GM12878 (cell line): Measurements from ENCODE around the gene CAMK2D. TPM values are rescaled to one million over a fixed set of nuclear protein-coding genes. Genes with fewer than 3 reads are reported as not detected.

Source experiments
- ATAC-seq: fragments of 200-7000 bp; cut with Tn5 transposase; 3 replicates; pipeline ENCODE4 v1.9.1; 2020; ENCODE audit warnings: mild to moderate bottlenecking, moderate library complexity
- BruUV-seq: library from RNA; stranded (reverse); fragments of 400-500 nt; replicated peaks from 2 replicates; lab custom pipeline; 2021; lab: Mats Ljungman, UMichigan
- CTCF ChIA-PET: fragments of 300-600 bp; sonication (Branson Sonifier 250); formaldehyde crosslinking; extraction: SDS; loops from one replicate; lab custom pipeline; 2021; ENCODE audit warnings: inconsistent platforms; lab: Yijun Ruan, JAX
- POLR2A ChIA-PET: fragments of 350-600 bp; formaldehyde crosslinking; extraction: SDS; loops from one replicate; lab custom pipeline; 2021; ENCODE audit warnings: inconsistent platforms; lab: Charles Lee
- RAD21 ChIA-PET: fragments of 300-600 bp; sonication (Branson Sonifier 250); formaldehyde crosslinking; loops from one replicate; lab custom pipeline; 2023; ENCODE audit warnings: antibody characterized with exemption; ENCODE audit not compliant: unreplicated experiment; lab: Charles Lee
- SMC1A ChIA-PET: fragments of 300-600 bp; sonication (Branson Sonifier 250); formaldehyde crosslinking; loops from one replicate; lab custom pipeline; 2023; ENCODE audit not compliant: unreplicated experiment, uncharacterized antibody; lab: Charles Lee
- DNase-seq: peaks from one replicate; pipeline ENCODE4 v3.0.0-alpha.2; 2011; ENCODE audit warnings: low read depth, low spot score
- FAIRE-seq: peaks from 3 replicates; lab custom pipeline; 2011; peaks lifted over from hg19 to GRCh38; lab: Jason Lieb, UNC
- H2AFZ ChIP-seq: 2 replicates; pipeline ENCODE4 v1.6.0; 2011; ENCODE audit warnings: low read depth, low read length, control low read depth; ENCODE audit not compliant: control insufficient read depth
- H3K27ac ChIP-seq: 2 replicates; pipeline ENCODE4 v1.5.1; 2011; ENCODE audit warnings: control low read depth; ENCODE audit not compliant: control insufficient read depth, insufficient read depth
- H3K27me3 ChIP-seq, 2 experiments: replicated peaks in 1 of 2; 2 replicates each; pipeline versions ENCODE4 v1.6.0 to v1.6.1; 2011; ENCODE audit warnings: low read length in 1 of 2; ENCODE audit not compliant: control insufficient read depth in 2 of 2, insufficient read depth in 2 of 2
- H3K36me3 ChIP-seq, 2 experiments: 2 replicates each; pipeline ENCODE4 v1.5.1; 2011; ENCODE audit warnings: low read length in 1 of 2; ENCODE audit not compliant: control insufficient read depth in 2 of 2, insufficient read depth in 2 of 2
- H3K4me1 ChIP-seq: 2 replicates; pipeline ENCODE4 v1.6.1; 2011; ENCODE audit warnings: mild to moderate bottlenecking, low read length, moderate library complexity, mixed read lengths; ENCODE audit not compliant: control insufficient read depth, insufficient read depth
- H3K4me2 ChIP-seq: 2 replicates; pipeline ENCODE4 v1.6.0; 2011; ENCODE audit warnings: control low read depth; ENCODE audit not compliant: control insufficient read depth, insufficient read depth
- H3K4me3 ChIP-seq: fragments of 200-600 bp; sonication (generic); 2 replicates; pipeline ENCODE4 v1.5.1; 2016
- H3K79me2 ChIP-seq: 2 replicates; pipeline ENCODE4 v1.6.0; 2011; ENCODE audit warnings: low read length; ENCODE audit not compliant: control insufficient read depth, insufficient read depth
- H3K9ac ChIP-seq: 2 replicates; pipeline ENCODE4 v1.8.0; 2011; ENCODE audit warnings: low read length, control low read depth, mixed read lengths; ENCODE audit not compliant: control insufficient read depth, insufficient read depth
- H3K9me3 ChIP-seq: replicated peaks from 3 replicates; pipeline ENCODE4 v1.5.1; 2011; ENCODE audit warnings: mild to moderate bottlenecking, low read length; ENCODE audit not compliant: control insufficient read depth, insufficient read depth
- H4K20me1 ChIP-seq: 2 replicates; pipeline ENCODE4 v1.6.0; 2011; ENCODE audit not compliant: control insufficient read depth, insufficient read depth
- BHLHE40 ChIP-seq, 2 experiments: fragments of 450-650 bp in 1 of 2; IDR thresholded peaks; 2 replicates each; pipeline ENCODE4 v1.6.1; 2011 to 2017; ENCODE audit warnings: low read depth in 2 of 2, borderline replicate concordance in 1 of 2, improper control_type of control experiment in 1 of 2, low read length in 1 of 2, mild to moderate bottlenecking in 1 of 2
- E4F1 ChIP-seq: fragments of 450-650 bp; IDR thresholded peaks from 2 replicates; pipeline ENCODE4 v1.6.1; 2018; ENCODE audit warnings: borderline replicate concordance, mild to moderate bottlenecking; ENCODE audit not compliant: partially characterized antibody
- EED ChIP-seq: sonication (generic); IDR thresholded peaks from 2 replicates; pipeline ENCODE4 v1.6.1; 2016; ENCODE audit warnings: antibody characterized with exemption, low read depth
- HDGF ChIP-seq: fragments of 450-650 bp; IDR thresholded peaks from 2 replicates; pipeline ENCODE4 v1.6.1; 2016; ENCODE audit warnings: antibody characterized with exemption
- HSF1 ChIP-seq: fragments of 150-350 bp; IDR thresholded peaks from 2 replicates; pipeline ENCODE4 v1.6.1; 2014; ENCODE audit warnings: mild to moderate bottlenecking, low read depth, low read length
- IRF3 ChIP-seq: fragments of 450-650 bp; IDR thresholded peaks from 2 replicates; pipeline ENCODE4 v1.6.1; 2014; ENCODE audit warnings: mild to moderate bottlenecking
- IRF5 ChIP-seq: fragments of 450-650 bp; IDR thresholded peaks from 2 replicates; pipeline ENCODE4 v1.6.1; 2017; ENCODE audit warnings: borderline replicate concordance
- MEF2A ChIP-seq: IDR thresholded peaks from 2 replicates; pipeline ENCODE4 v1.6.1; 2011; ENCODE audit warnings: low read depth, mild to moderate bottlenecking, low read length, moderate library complexity; ENCODE audit not compliant: insufficient read depth
- NR2C1 ChIP-seq: fragments of 450-650 bp; IDR thresholded peaks from 2 replicates; pipeline ENCODE4 v1.6.1; 2017; ENCODE audit warnings: antibody characterized with exemption, mild to moderate bottlenecking, moderate library complexity
- RB1 ChIP-seq: fragments of 450-650 bp; formaldehyde crosslinking; IDR thresholded peaks from 2 replicates; pipeline ENCODE4 v1.6.1; 2017; ENCODE audit warnings: mild to moderate bottlenecking, borderline replicate concordance
- SRF ChIP-seq, 2 experiments: IDR thresholded peaks; 2 replicates each; pipeline ENCODE4 v1.6.1; 2011; ENCODE audit warnings: low read depth in 2 of 2, low read length in 2 of 2, mild to moderate bottlenecking in 1 of 2, moderate library complexity in 1 of 2
- TBL1XR1 ChIP-seq: IDR thresholded peaks from 2 replicates; pipeline ENCODE4 v1.6.1; 2012; ENCODE audit warnings: low read depth, low read length, improper control_type of control experiment
- TCF7 ChIP-seq: IDR thresholded peaks from 2 replicates; pipeline ENCODE4 v1.6.1; 2014; ENCODE audit warnings: antibody characterized with exemption, borderline replicate concordance
- USF1 ChIP-seq: IDR thresholded peaks from 2 replicates; pipeline ENCODE4 v1.6.1; 2011; ENCODE audit warnings: borderline replicate concordance, low read depth, mild to moderate bottlenecking, moderate library complexity, mixed read lengths, low read length; ENCODE audit not compliant: insufficient read depth; ENCODE audit errors: extremely low read length
- WRNIP1 ChIP-seq: IDR thresholded peaks from 2 replicates; pipeline ENCODE4 v1.6.1; 2011; ENCODE audit warnings: low read depth, low read length, improper control_type of control experiment, borderline replicate concordance
- in situ Hi-C: fragments of 300-500 bp; cut with MboI; formaldehyde crosslinking; loops from 9 replicates; pipeline ENCODE4 v1.14.3; 2018; ENCODE audit warnings: mixed read lengths
- intact Hi-C: fragments of 100-400 bp; cut with micrococcal nuclease; formaldehyde crosslinking; loops from one replicate; pipeline ENCODE4 v1.14.2; 2022; ENCODE audit not compliant: unreplicated experiment
- polyA plus RNA-seq, 11 experiments: library from polyadenylated mRNA; depleted of rRNA in 4 of 11; unstranded in 6 of 11; stranded (reverse) in 5 of 11; fragments of >200 nt; fragmentation: Nextera tagmentation in 4 of 11; fragmentation: Illumina TruSeq in 1 of 11; extraction: Ambion mirVana in 4 of 11; extraction: Trizol in 1 of 11; gene quantifications; 1 replicate in 1 of 11; 2 replicates in 10 of 11; pipeline versions ENCODE4 v1.2.1 to v1.2.3, GENCODE V29; 2011 to 2016; ENCODE audit warnings: inconsistent platforms in 2 of 11, missing spikeins in 2 of 11, low read depth in 1 of 11
- total RNA-seq, 4 experiments: library from RNA; depleted of rRNA in 3 of 4; stranded (reverse); fragments of >200 nt in 3 of 4; fragmentation: Illumina TruSeq in 1 of 4; extraction: Trizol in 1 of 4; gene quantifications; 2 replicates each; pipeline versions ENCODE4 v1.2.1 to v1.2.3, GENCODE V29; 2013 to 2021

The CAMK2D gene
- total and polyA plus RNA-seq, 10 of the 15 experiments (the other 5 are each of a cell fraction or from before 2014, with no cell fraction given): 6.9 to 88.5 (median 12.9) TPM

- TF ChIP-seq HSF1 (no peak), IRF5 (no peak), IRF3 (no peak)
Observed at GRCh38 chr4:113423631-113424030, 337.9 kb downstream of the CAMK2D start (continued).

GRCh38 chr4:113420938-113421337, 340.6 kb downstream of the CAMK2D start:
- TF ChIP-seq BHLHE40 (IDR thresholded peaks at IDR 0.05; ENCODE audit: borderline replicate concordance in 1 of 2, low read depth in 2 of 2, low read length in 1 of 2) (no peak), RB1 (no peak), SRF (IDR thresholded peaks at IDR 0.05; ENCODE audit: low read depth in 2 of 2, low read length in 2 of 2) (no peak), EED (no peak), NR2C1 (no peak), WRNIP1 (no peak), E4F1 (no peak), TCF7 (no peak), HDGF (no peak), MEF2A (no peak), TBL1XR1 (no peak), USF1 (no peak)
- CTCF ChIA-PET: interaction anchor here (1.6 kb wide), 1 partner anchor 26 kb away, joined by 4 read pairs; no protein-coding TSS in a partner anchor
- no peak for ATAC-seq

More at GRCh38 chr4:113420938-113421337, 340.6 kb downstream of the CAMK2D start:
- RAD21 ChIA-PET: no interaction called here
- Histone ChIP-seq H3K4me2 (no peak overlapping the region), H3K27me3 (no peaks in the 10 kb centered on the region), H3K9ac (no peak overlapping the region), H3K27ac (no peak overlapping the region), H3K36me3 (no peaks in the 10 kb centered on the region), H3K4me1 (no peaks in the 10 kb centered on the region), H2AFZ (no peak overlapping the region), H3K9me3 (no peaks in the 10 kb centered on the region), H4K20me1 (no peaks in the 10 kb centered on the region), H3K4me3 (no peak overlapping the region), H3K79me2 (no peaks in the 10 kb centered on the region)
- SMC1A ChIA-PET: interaction anchor here (0.7 kb wide), 1 partner anchor 10 kb away, joined by 3 read pairs; no protein-coding TSS in a partner anchor
- BruUV-seq: no TSS peak
- no peak for DNase-seq
- intact Hi-C loops (no loop called here), in situ Hi-C loops (no loop called here)
- no peak for FAIRE-seq
- POLR2A ChIA-PET: no interaction called here
